Ovary (tissue), 10 donors: ENCODE results near the gene ACLY. TPM values are rescaled to one million over a fixed set of nuclear protein-coding genes. Genes with fewer than 3 reads are reported as not detected.

Experiments used
- DNase-seq, 5 donors: peaks; one replicate each; pipeline ENCODE4 v3.0.0-alpha.2; 2019 to 2020
- H3K27ac ChIP-seq, 2 donors: fragments of 200-600 bp; one replicate each; pipeline versions ENCODE4 v1.5.1 to v1.8.0; 2019 to 2022
- H3K27me3 ChIP-seq: fragments of 200-600 bp; one replicate; pipeline ENCODE4 v1.8.0; 2022
- H3K36me3 ChIP-seq: fragments of 200-600 bp; sonication (generic); one replicate; pipeline ENCODE4 v1.5.1; 2019
- H3K4me1 ChIP-seq: one replicate; pipeline ENCODE4 v1.8.1; 2013; ENCODE audit warnings: mild to moderate bottlenecking, moderate library complexity; ENCODE audit not compliant: insufficient read depth
- H3K4me3 ChIP-seq: fragments of 200-600 bp; sonication (generic); one replicate; pipeline ENCODE4 v1.5.1; 2017
- H3K9me3 ChIP-seq, 2 donors: fragments of 200-600 bp in 1 of 2; sonication (generic) in 1 of 2; one replicate each; pipeline versions ENCODE4 v1.5.1 to v1.8.1; 2013 to 2019; ENCODE audit warnings: mild to moderate bottlenecking in 1 of 2, moderate library complexity in 1 of 2
- CTCF ChIP-seq, 3 donors: fragments of 450-650 bp in 2 of 3; fragments of 200-600 bp in 1 of 3; IDR thresholded peaks; one replicate each; pipeline versions ENCODE4 v1.5.1 to v1.8.0; 2016 to 2022; ENCODE audit warnings: antibody characterized with exemption in 3 of 3, mild to moderate bottlenecking in 1 of 3
- EP300 ChIP-seq: sonication (generic); formaldehyde crosslinking; IDR thresholded peaks from one replicate; pipeline ENCODE4 v1.6.1; 2017; ENCODE audit warnings: antibody characterized with exemption
- POLR2A ChIP-seq: fragments of 450-650 bp; IDR thresholded peaks from one replicate; pipeline ENCODE4 v1.6.1; 2017; ENCODE audit warnings: antibody characterized with exemption, mild to moderate bottlenecking, moderate library complexity
- WGBS, 3 donors: extraction: QIAGEN DNeasy Blood & Tissue Kit in 1 of 3; methylation state at CpG; one replicate each; pipeline versions ENCODE4 v1.1.5 to v1.1.7; 2013 to 2017; 5-methylcytosine and 5-hydroxymethylcytosine counted together
- intact Hi-C, 4 donors: fragments of 100-400 bp; cut with DNase I; formaldehyde crosslinking; loops; one replicate each; pipeline versions ENCODE4 v1.11.0 to v1.15.1; 2022 to 2023
- long read RNA-seq, 3 donors: library from polyadenylated mRNA in 2 of 3; unstranded in 2 of 3; transcript quantifications; one replicate each; pipeline ENCODE4 v2.0.0 and lab custom pipeline, GENCODE V29; 2021 to 2026
- polyA plus RNA-seq, 2 donors: library from polyadenylated mRNA; stranded (reverse); fragments of 200-250 nt in 1 of 2; fragments of 350-450 nt in 1 of 2; fragmentation: Illumina TruSeq in 1 of 2; extraction: RNeasy Lipid Tissue Mini Kit (QIAGEN cat#74804) in 1 of 2; gene quantifications; one replicate each; pipeline ENCODE4 v1.2.3, GENCODE V29; 2013 to 2014
- total RNA-seq, 7 donors: library from RNA; depleted of rRNA in 2 of 7; stranded (reverse); fragments of >200 nt in 2 of 7; fragmentation: NEBNext Ultra II Directional in 3 of 7; extraction: Animal tissue kit (Norgen Biotek cat#: 25700) in 3 of 7; gene quantifications; one replicate each; pipeline versions ENCODE4 v1.1.0 to v1.2.4, GENCODE V29; 2016 to 2023
- donor health status: DM: no; HTN: no; CAD: no; lungs with moderate emphysema.
- donor health status: DM: no; HTN: no; CAD: no.
- donor health status: Bipolar disorder and iron deficiency.
- donor health status: DM: yes; HTN: yes; CAD: no.
- donor health status: DM: no; HTN: no; CAD: no.
- donor health status: DM: yes; HTN: yes; CAD: no.

The ACLY gene
- total RNA-seq (100 to 1,000 TPM in 1 of 7 donors, 10 to 100 TPM in 6; 23.6 to 119 (median 53.4) TPM), polyA plus RNA-seq (10 to 100 TPM; 26.9 to 69.4 TPM)
- long read RNA-seq, donor 1, full-length matches to known transcripts = 5 of 41 reads
- long read RNA-seq, donor 1, partial matches to known transcripts = 31 of 41 reads
- long read RNA-seq, donor 1, other reads (novel, unspliced or antisense) = 5 of 41 reads
- long read RNA-seq, donor 2, full-length matches to known transcripts = 5 of 15 reads
- long read RNA-seq, donor 2, partial matches to known transcripts = 10 of 15 reads
- long read RNA-seq, donor 2, other reads (novel, unspliced or antisense) = 0 of 15 reads
- long read RNA-seq, donor 3, full-length matches to known transcripts = 159 of 193 reads
- long read RNA-seq, donor 3, partial matches to known transcripts = 22 of 193 reads
- long read RNA-seq, donor 3, other reads (novel, unspliced or antisense) = 12 of 193 reads

DNA sequence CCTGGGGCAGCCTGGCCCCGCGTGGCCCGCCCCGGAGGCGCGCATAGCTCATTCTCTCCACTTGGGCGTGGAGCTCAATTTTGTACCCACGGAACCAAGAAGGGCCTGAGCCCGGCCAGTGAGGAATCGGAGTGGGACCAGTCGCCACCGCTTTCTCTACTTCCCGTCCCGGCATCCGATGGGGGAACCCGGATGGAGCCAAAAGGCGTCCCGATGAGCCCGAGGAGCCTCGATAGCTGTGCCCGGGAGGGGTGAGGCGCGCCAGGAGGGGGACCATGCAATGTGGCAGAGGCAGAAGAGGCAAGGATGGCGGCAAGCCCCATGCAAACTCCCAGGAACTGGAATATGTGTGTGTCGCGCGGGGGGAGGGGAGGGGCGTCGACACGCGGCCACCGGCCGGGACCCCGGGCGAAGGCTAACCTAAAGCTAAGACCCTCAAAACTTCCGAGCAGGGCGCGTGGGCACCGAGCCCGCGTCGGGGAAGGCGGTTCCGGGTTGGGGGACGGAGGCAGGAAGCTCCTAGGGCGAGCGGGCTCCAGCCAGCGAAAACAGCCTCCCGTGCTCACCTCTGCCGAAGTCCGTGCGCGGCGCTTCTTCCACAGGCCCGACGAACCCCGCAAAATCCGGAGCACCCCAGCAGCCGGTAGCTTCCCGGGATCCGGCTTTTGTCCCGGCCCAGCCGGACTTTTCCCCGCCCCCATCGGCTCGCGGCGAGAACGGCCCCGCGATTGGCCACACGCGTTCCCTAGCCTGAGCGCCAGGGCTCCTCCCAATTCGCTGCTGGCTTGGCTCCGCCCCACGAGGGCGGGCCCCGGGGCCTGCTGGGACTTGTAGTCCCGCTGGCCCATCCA lies at the start of gene ACLY:
TSS of gene ACLY (minus strand) at position 638 of the 851 bp plus-strand sequence. CDS start 5,078 bp downstream, outside the sequence.
- Histone ChIP-seq H3K9me3 (no peaks in the 10 kb centered on the region), H3K36me3 (no peaks in the 10 kb centered on the region), H3K27ac (peak within 1 kb of the TSS; percentile 46 to 71), H3K27me3 (no peaks in the 10 kb centered on the region), H3K4me1 (peaks cover 8% of the 10 kb centered on the region), H3K4me3 (peak within 1 kb of the TSS; percentile 98)
- DNase-seq = peak; percentile 96 to 98 (median 97)
- intact Hi-C loops = no loop called here
- TF ChIP-seq POLR2A (peak; percentile 61), EP300 (no peak)
- WGBS, 3 donors = 0 to 1% (median 0%) methylated on average over 71 to 80 of the region's 80 CpGs

DNA sequence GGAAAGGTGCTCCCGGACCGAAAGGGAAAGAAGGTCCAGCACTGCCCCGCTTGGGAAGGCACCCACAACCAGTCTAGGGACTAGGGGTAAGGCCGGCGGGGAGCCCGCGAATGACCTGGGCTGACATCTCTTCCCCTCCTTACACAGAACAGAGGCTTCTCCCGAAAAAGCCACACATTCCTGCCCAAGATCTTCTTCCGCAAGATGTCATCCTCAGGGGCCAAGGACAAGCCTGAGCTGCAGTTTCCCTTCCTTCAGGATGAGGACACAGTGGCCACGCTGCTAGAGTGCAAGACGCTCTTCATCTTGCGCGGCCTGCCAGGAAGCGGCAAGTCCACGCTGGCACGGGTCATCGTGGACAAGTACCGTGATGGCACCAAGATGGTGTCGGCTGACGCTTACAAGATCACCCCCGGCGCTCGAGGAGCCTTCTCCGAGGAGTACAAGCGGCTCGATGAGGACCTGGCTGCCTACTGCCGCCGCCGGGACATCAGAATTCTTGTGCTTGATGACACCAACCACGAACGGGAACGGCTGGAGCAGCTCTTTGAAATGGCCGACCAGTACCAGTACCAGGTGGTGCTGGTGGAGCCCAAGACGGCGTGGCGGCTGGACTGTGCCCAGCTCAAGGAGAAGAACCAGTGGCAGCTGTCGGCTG lies 49.3 kb upstream of the ACLY start:
- H3K9me3 ChIP-seq = no peaks in the 10 kb centered on the region
- peak in 4 of 5 donors; percentile 35 to 45 (median 44) for DNase-seq
- H3K4me3 ChIP-seq = no peak overlapping the region
- no peak for TF ChIP-seq POLR2A
- TF ChIP-seq CTCF (IDR thresholded peaks at IDR 0.05) = no peak
- no peak for TF ChIP-seq EP300
- peaks cover 8% of the 10 kb centered on the region for H3K4me1 ChIP-seq
- WGBS, 3 donors = 77 to 88% (median 78%) methylated on average over 37 of the region's 37 CpGs
- no peaks in the 10 kb centered on the region for H3K36me3 ChIP-seq
- intact Hi-C loops = loop anchor here in 3 of 4 donors (5.0 to 10.0 kb wide), 3 partner anchors 49 to 147 kb away; partner anchors contain the start of genes DHX58 (in 1 of the 3) and DNAJC7 (in 1 of the 3)
- H3K27me3 ChIP-seq = no peaks in the 10 kb centered on the region
- H3K27ac ChIP-seq = peak overlapping the region in 1 of 2 donors; percentile 70

DNA sequence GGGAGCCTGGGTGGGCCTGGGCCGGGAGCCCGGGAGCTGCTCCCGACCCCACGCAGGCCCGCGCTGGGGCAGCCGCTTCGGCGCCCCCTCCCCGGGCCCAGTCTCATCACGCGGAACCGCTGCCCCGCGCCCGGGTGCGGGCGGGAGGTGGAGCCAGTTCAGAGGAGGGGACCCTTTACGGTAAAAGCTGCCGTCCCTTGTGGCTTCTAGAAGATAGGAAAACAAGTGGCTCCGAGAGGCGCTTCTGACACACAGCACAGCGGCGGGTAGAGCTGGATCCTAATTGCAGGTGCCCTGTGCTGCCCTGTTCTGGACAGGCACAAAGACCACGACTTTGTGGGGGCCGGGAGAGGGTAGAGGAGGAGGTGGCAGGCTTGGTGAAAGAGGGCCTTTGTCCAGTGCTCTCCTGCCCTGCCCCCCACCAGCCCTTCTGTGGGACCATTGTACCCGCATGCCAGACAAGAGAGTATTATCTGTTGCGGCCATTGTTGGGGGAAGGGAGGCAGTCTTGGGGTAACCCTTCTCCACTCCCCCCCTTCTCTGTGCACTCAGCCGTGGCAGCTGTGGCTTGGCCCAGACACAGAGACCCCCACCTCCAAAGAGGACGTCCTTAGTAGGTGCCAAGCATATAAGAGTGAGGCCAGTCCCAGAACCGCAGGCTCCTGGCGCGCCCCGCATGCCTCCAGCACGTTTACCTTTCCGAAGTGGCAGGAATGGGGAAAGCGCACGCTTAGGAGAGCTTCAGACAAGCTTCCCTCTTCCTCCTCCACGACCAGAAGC lies 48.6 kb upstream of the ACLY start:
- Histone ChIP-seq H3K27ac (peak overlapping the region; percentile 64 to 70), H3K4me3 (peak overlapping the region; percentile 95), H3K9me3 (no peaks in the 10 kb centered on the region), H3K4me1 (peaks cover 7% of the 10 kb centered on the region), H3K36me3 (no peaks in the 10 kb centered on the region), H3K27me3 (no peaks in the 10 kb centered on the region)
- intact Hi-C loops = loop anchor here in 3 of 4 donors (5.0 to 10.0 kb wide), 3 partner anchors 50 to 147 kb away; partner anchors contain the start of genes DHX58 (in 1 of the 3) and DNAJC7 (in 1 of the 3)
- TF ChIP-seq CTCF (IDR thresholded peaks at IDR 0.05) (no peak), POLR2A (no peak), EP300 (no peak)
- DNase-seq = peak; percentile 27 to 59 (median 43)
- 8 to 20% (median 11%) methylated on average over 30 to 39 of the region's 39 CpGs for WGBS, 3 donors

GRCh38 chr17:41966463-41967140 lies 47.9 kb upstream of the ACLY start, which contains the start of gene CNP:
TSS of gene CNP (plus strand) at chr17:41966795. CDS start at chr17:41966885, 90 bp downstream.
- no peaks in the 10 kb centered on the region for H3K27me3 ChIP-seq
- TF ChIP-seq POLR2A = peak; percentile 40
- TF ChIP-seq CTCF (IDR thresholded peaks at IDR 0.05) = peak in 1 of 3 donors; percentile 29
- TF ChIP-seq EP300 = no peak
- no peaks in the 10 kb centered on the region for H3K36me3 ChIP-seq
- peaks cover 7% of the 10 kb centered on the region for H3K4me1 ChIP-seq
- no peaks in the 10 kb centered on the region for H3K9me3 ChIP-seq
- peak; percentile 89 to 95 (median 91) for DNase-seq
- intact Hi-C loops = loop anchor here in 3 of 4 donors (5.0 to 10.0 kb wide), 3 partner anchors 51 to 148 kb away; partner anchors contain the start of genes DHX58 (in 1 of the 3) and DNAJC7 (in 1 of the 3)
- 0 to 1% (median 0%) methylated on average over 61 to 71 of the region's 71 CpGs for WGBS, 3 donors
- H3K27ac ChIP-seq = peak within 1 kb of the TSS; percentile 64 to 70
- peak within 1 kb of the TSS; percentile 95 for H3K4me3 ChIP-seq
